NT2/D1 (cell line): ENCODE measurements around the gene ZBTB20.

ENCODE experiments used
- YY1 ChIP-seq: IDR thresholded peaks from 2 replicates; pipeline ENCODE4 v1.6.1; 2011; ENCODE audit not compliant: insufficient read length, insufficient read depth
- ZNF274 ChIP-seq: IDR thresholded peaks from 2 replicates; pipeline ENCODE4 v1.6.1; 2011; ENCODE audit warnings: mild to moderate bottlenecking, low read depth, low read length

DNA sequence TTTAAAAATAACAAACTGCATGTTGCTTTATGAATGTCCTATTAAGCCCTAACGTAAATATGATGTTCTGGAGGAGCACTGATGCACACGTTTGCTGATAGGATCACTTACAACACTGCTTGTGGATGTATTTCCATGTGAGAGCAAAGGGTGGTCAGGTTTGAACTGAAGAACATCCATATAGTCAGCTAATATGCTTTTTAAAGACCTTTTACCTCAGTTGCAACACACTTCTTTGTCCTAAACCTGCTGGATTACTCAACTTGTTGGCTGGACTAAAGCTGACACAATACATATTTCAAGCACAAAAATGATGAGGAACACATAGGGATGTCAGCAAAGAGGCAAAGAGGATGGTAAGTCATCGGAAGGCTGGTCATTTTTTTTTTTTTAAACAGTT is 666.6 kb downstream of the ZBTB20 start:
- TF ChIP-seq ZNF274 (no peak), YY1 (no peak)
